Spleen (tissue), 11 donors: ENCODE data around the gene C1orf53. TPM values are rescaled to one million over a fixed set of nuclear protein-coding genes. Genes with fewer than 3 reads are reported as not detected.

Experiments
- DNase-seq: peaks from one replicate; pipeline ENCODE4 v3.0.0-alpha.2; 2020
- H3K27ac ChIP-seq, 8 donors: fragments of 200-600 bp; sonication (generic) in 7 of 8; 1 replicate in 4 of 8; 2 replicates in 4 of 8; pipeline versions ENCODE4 v1.5.0 to v1.8.0; 2016 to 2021; ENCODE audit warnings: inconsistent platforms in 4 of 8, mild to moderate bottlenecking in 4 of 8, moderate library complexity in 1 of 8
- H3K27me3 ChIP-seq, 7 donors: fragments of 200-600 bp; sonication (generic) in 6 of 7; replicated peaks in 1 of 7; 1 replicate in 4 of 7; 2 replicates in 3 of 7; pipeline versions ENCODE4 v1.5.0 to v1.8.0; 2016 to 2021; ENCODE audit warnings: inconsistent platforms in 3 of 7, mild to moderate bottlenecking in 1 of 7
- H3K36me3 ChIP-seq, 6 donors: fragments of 200-600 bp; sonication (generic) in 5 of 6; 1 replicate in 4 of 6; 2 replicates in 2 of 6; pipeline versions ENCODE4 v1.5.0 to v1.8.0; 2016 to 2021; ENCODE audit warnings: inconsistent platforms in 2 of 6
- H3K4me1 ChIP-seq, 6 donors: fragments of 200-600 bp; sonication (generic) in 5 of 6; 1 replicate in 3 of 6; 2 replicates in 3 of 6; pipeline versions ENCODE4 v1.5.0 to v1.8.0; 2016 to 2021; ENCODE audit warnings: inconsistent platforms in 3 of 6
- H3K4me3 ChIP-seq, 8 donors: fragments of 200-600 bp; sonication (generic) in 7 of 8; 1 replicate in 4 of 8; 2 replicates in 4 of 8; pipeline versions ENCODE4 v1.5.0 to v1.8.0; 2016 to 2021; ENCODE audit warnings: inconsistent platforms in 4 of 8, mild to moderate bottlenecking in 4 of 8, moderate library complexity in 2 of 8
- H3K9me3 ChIP-seq, 8 donors: fragments of 200-600 bp; sonication (generic) in 7 of 8; 1 replicate in 4 of 8; 2 replicates in 4 of 8; pipeline versions ENCODE4 v1.5.0 to v1.8.0; 2016 to 2021; ENCODE audit warnings: inconsistent platforms in 4 of 8
- CTCF ChIP-seq, 11 experiments: fragments of 200-600 bp in 7 of 11; fragments of 450-650 bp in 4 of 11; sonication (generic) in 4 of 11; IDR thresholded peaks in 8 of 11; conservative IDR thresholded peaks in 3 of 11; 1 replicate in 7 of 11; 2 replicates in 4 of 11; pipeline versions ENCODE4 v1.4.0 to v1.8.0; 2016 to 2021; ENCODE audit warnings: antibody characterized with exemption in 11 of 11, inconsistent platforms in 4 of 11, mild to moderate bottlenecking in 1 of 11
- POLR2A ChIP-seq, 3 donors: fragments of 450-650 bp; IDR thresholded peaks; one replicate each; pipeline ENCODE4 v1.5.1; 2017; ENCODE audit warnings: antibody characterized with exemption in 3 of 3, mild to moderate bottlenecking in 1 of 3
- POLR2AphosphoS5 ChIP-seq, 3 donors: sonication (generic); formaldehyde crosslinking; IDR thresholded peaks; one replicate each; pipeline ENCODE4 v1.5.1; 2017; ENCODE audit warnings: antibody characterized with exemption in 3 of 3
- WGBS, 5 donors: extraction: QIAGEN DNeasy Blood & Tissue Kit in 3 of 5; methylation state at CpG; one replicate each; pipeline versions ENCODE4 v1.1.5 to v1.1.7; 2013 to 2018; 5-methylcytosine and 5-hydroxymethylcytosine counted together
- intact Hi-C: fragments of 100-400 bp; cut with DNase I; formaldehyde crosslinking; loops from one replicate; pipeline ENCODE4 v1.15.0; 2023; ENCODE audit warnings: low total_unique reads
- polyA plus RNA-seq, 3 donors: library from polyadenylated mRNA; stranded (reverse); fragments of 200-250 nt; gene quantifications; one replicate each; pipeline ENCODE4 v1.2.1, GENCODE V29; 2013
- total RNA-seq, 7 donors: library from RNA; depleted of rRNA in 3 of 7; stranded (reverse); fragments of >200 nt in 3 of 7; fragmentation: NEBNext Ultra II Directional in 4 of 7; extraction: Animal tissue kit (Norgen Biotek cat#: 25700) in 4 of 7; gene quantifications; one replicate each; pipeline versions ENCODE4 v1.1.0 to v1.2.1, GENCODE V29; 2016 to 2021
- donor health status: healthy with polysubstance abuse.
- donor health status: DM: no; HTN: no; CAD: no; lungs with moderate emphysema.
- donor health status: DM: no; HTN: no; CAD: no.
- donor health status: Bipolar disorder and iron deficiency.
- donor health status: healthy.
- donor health status: DM: no; HTN: no; CAD: no.
- donor health status: DM: yes; HTN: yes; CAD: no.

The C1orf53 gene
- total and polyA plus RNA-seq, 10 donors = 0.50 to 8.6 (median 3.0) TPM; not detected in 2

DNA sequence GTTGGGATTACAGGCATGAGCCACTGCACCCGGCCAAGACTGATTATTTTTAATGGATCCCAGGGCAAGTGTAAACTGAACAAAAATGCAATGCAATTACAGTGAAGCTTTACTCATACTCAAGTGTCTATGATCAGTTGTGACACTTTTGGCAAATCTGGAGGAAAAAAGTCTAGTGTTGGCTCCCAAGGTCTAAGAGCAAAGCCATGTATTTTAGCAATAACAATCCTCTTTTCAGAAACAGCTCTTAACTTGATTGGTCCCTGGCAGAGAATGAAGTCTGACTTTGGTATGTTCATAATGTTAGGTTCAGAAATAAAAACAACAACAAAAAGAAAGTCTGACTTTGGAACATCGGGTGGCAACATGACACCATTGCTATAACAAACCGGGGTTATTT, 40.2 kb upstream of the C1orf53 start:
- TF ChIP-seq CTCF (IDR thresholded peaks at IDR 0.05 in 8 of 11, conservative IDR thresholded peaks at IDR 0.05 in 3 of 11) (no peak), POLR2AphosphoS5 (IDR thresholded peaks at IDR 0.05) (no peak)
- H3K4me1 ChIP-seq = no peaks in the 10 kb centered on the region
- 70 to 93% (median 83%) methylated on average over 3 of the region's 3 CpGs for WGBS, 5 donors

GRCh38 chr1:197862671-197863070, 39.8 kb upstream of the C1orf53 start:
- Histone ChIP-seq H3K36me3 (no peaks in the 10 kb centered on the region), H3K4me1 (no peaks in the 10 kb centered on the region), H3K27ac (no peak overlapping the region), H3K9me3 (peaks cover 0 to 4% (median 0%) of the 10 kb centered on the region in 8 donors), H3K4me3 (no peak overlapping the region), H3K27me3 (no peaks in the 10 kb centered on the region)
- intact Hi-C loops = loop anchor here (10.0 kb wide), 1 partner anchor 338 kb away; no protein-coding TSS in a partner anchor
- no peak for DNase-seq
- TF ChIP-seq POLR2A (IDR thresholded peaks at IDR 0.05) (no peak), CTCF (IDR thresholded peaks at IDR 0.05 in 8 of 11, conservative IDR thresholded peaks at IDR 0.05 in 3 of 11) (no peak), POLR2AphosphoS5 (IDR thresholded peaks at IDR 0.05) (no peak)

More for the DNA sequence above, 40.2 kb upstream of the C1orf53 start:
- no peaks in the 10 kb centered on the region for H3K27me3 ChIP-seq
- H3K27ac ChIP-seq = no peak overlapping the region
- peaks cover 0 to 4% (median 0%) of the 10 kb centered on the region in 8 donors for H3K9me3 ChIP-seq
- intact Hi-C loops = loop anchor here (10.0 kb wide), 1 partner anchor 337 kb away; no protein-coding TSS in a partner anchor
- no peak overlapping the region for H3K4me3 ChIP-seq
- no peak for DNase-seq
- no peaks in the 10 kb centered on the region for H3K36me3 ChIP-seq

GRCh38 chr1:197865809-197866208, 36.6 kb upstream of the C1orf53 start:
- WGBS, 5 donors = 89 to 95% (median 92%) methylated on average over 2 of the region's 2 CpGs

More at GRCh38 chr1:197865809-197866208, 36.6 kb upstream of the C1orf53 start:
- Histone ChIP-seq H3K36me3 (no peaks in the 10 kb centered on the region), H3K4me3 (no peak overlapping the region), H3K9me3 (no peaks in the 10 kb centered on the region), H3K27me3 (no peaks in the 10 kb centered on the region), H3K27ac (no peak overlapping the region), H3K4me1 (no peaks in the 10 kb centered on the region)
- DNase-seq = no peak
- intact Hi-C loops = loop anchor here (5.0 to 10.0 kb wide), 2 partner anchors 249 to 341 kb away; no protein-coding TSS in a partner anchor
- TF ChIP-seq CTCF (IDR thresholded peaks at IDR 0.05 in 8 of 11, conservative IDR thresholded peaks at IDR 0.05 in 3 of 11) (no peak), POLR2AphosphoS5 (IDR thresholded peaks at IDR 0.05) (no peak), POLR2A (IDR thresholded peaks at IDR 0.05) (no peak)
